AG04450 (cell line): Measurements from ENCODE around the gene TEAD3. TPM values are rescaled to one million over a fixed set of nuclear protein-coding genes. Genes with fewer than 3 reads are reported as not detected.

Experiments used
- CTCF ChIA-PET: fragments of 300-600, 350-600 bp; formaldehyde crosslinking; extraction: SDS; loops from one replicate; lab custom pipeline; 2022; ENCODE audit warnings: antibody characterized with exemption, inconsistent platforms; lab: Charles Lee
- POLR2A ChIA-PET: fragments of 350-600 bp; formaldehyde crosslinking; extraction: SDS; loops from one replicate; lab custom pipeline; 2021; ENCODE audit warnings: antibody characterized with exemption, inconsistent platforms; lab: Yijun Ruan, JAX
- DNase-seq: peaks from one replicate; pipeline ENCODE4 v3.0.0-alpha.2; 2011; ENCODE audit warnings: low read depth, low spot score
- H3K27ac ChIP-seq: one replicate; pipeline ENCODE4 v1.5.1; 2012; ENCODE audit warnings: low read depth, low read length, control low read depth
- H3K27me3 ChIP-seq: one replicate; pipeline ENCODE4 v1.6.0; 2012; ENCODE audit warnings: low read length; ENCODE audit not compliant: control insufficient read depth, insufficient read depth
- H3K4me3 ChIP-seq: 2 replicates; pipeline ENCODE4 v1.5.1; 2011; ENCODE audit warnings: mild to moderate bottlenecking, low read depth, low read length, control low read depth
- H3K9me3 ChIP-seq: 2 replicates; pipeline ENCODE4 v1.5.1; 2012; ENCODE audit warnings: low read length; ENCODE audit not compliant: control insufficient read depth, insufficient read depth
- polyA plus RNA-seq: library from polyadenylated mRNA; depleted of rRNA; stranded (reverse); fragments of >200 nt; gene quantifications from 2 replicates; pipeline ENCODE4 v1.2.3, GENCODE V29; 2011
- TF ChIP-seq, protein P1 (sequence below): IDR thresholded peaks from 2 replicates; pipeline ENCODE4 v1.5.1; 2011; ENCODE audit warnings: low read depth, low read length, control low read depth, inconsistent platforms

The TEAD3 gene
- polyA plus RNA-seq, 1 experiment: 16.6 TPM

DNA sequence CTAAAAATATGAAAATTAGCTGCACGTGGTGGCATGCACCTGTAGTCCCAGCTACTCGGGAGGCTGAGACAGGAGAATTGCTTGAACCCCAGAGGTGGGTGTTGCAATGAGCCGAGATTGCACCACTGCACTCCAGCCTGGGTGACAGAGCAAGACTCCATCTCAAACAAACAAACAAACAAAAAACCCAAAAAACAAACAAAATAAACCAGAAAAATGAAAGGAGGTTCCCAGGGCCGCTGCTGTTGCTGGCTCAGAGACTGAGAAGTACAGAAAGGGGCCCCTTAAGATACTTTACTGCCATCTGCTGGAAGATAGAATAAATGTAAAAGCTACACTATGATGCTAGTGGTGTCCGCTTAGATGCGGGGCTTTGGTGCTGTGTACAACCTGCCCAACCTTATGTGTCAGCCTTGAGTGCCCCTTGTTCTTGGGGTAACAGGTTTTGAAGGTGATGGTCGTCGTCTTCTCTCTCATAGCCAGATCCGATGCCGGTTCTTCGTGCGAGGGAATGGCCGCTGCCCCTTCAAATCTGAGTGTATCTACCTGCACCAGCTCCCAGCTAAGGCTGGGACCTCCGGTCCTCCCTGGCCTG lies 47.5 kb downstream of the TEAD3 start:
- Histone ChIP-seq H3K27ac (no peak overlapping the region), H3K4me3 (no peak overlapping the region), H3K27me3 (no peaks in the 10 kb centered on the region), H3K9me3 (no peaks in the 10 kb centered on the region; the same call in 1 of the 2 replicates)
- ChIA-PET CTCF (interaction anchor here (0.6 to 9.4 kb wide), 25 partner anchors 9 to 244 kb away, joined by 3 to 201 read pairs (median 3); partner anchors contain the start of gene PPARD), POLR2A (interaction anchor here (0.7 to 1.3 kb wide), 6 partner anchors 22 to 236 kb away, joined by 3 to 8 read pairs (median 4); partner anchors contain the start of genes PPARD, SCUBE3 and ZNF76)
- TF ChIP-seq, protein P1, sequence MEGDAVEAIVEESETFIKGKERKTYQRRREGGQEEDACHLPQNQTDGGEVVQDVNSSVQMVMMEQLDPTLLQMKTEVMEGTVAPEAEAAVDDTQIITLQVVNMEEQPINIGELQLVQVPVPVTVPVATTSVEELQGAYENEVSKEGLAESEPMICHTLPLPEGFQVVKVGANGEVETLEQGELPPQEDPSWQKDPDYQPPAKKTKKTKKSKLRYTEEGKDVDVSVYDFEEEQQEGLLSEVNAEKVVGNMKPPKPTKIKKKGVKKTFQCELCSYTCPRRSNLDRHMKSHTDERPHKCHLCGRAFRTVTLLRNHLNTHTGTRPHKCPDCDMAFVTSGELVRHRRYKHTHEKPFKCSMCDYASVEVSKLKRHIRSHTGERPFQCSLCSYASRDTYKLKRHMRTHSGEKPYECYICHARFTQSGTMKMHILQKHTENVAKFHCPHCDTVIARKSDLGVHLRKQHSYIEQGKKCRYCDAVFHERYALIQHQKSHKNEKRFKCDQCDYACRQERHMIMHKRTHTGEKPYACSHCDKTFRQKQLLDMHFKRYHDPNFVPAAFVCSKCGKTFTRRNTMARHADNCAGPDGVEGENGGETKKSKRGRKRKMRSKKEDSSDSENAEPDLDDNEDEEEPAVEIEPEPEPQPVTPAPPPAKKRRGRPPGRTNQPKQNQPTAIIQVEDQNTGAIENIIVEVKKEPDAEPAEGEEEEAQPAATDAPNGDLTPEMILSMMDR: peak; percentile 77
- peak; percentile 39 for DNase-seq

DNA sequence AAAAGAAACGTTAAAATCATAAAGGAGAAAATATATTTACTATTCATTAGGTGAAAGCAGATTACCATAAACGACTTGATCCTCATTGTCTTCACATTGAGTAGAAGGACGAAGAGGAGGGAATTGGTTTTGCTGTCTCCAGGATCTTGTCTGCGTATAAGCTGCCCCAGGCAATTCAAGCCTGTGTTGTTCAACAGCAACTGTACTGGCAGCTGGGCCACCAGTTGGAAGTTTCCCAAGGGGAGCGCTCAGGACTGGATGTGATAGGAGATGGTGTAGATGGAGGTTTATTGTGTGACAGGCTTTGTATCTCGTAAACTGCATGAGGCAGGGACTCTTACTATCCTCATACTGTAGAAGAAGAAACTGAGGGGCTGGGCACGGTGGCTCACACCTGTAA lies 48.7 kb downstream of the TEAD3 start:
- TF ChIP-seq, protein P1: no peak
- H3K27me3 ChIP-seq: no peaks in the 10 kb centered on the region
- H3K9me3 ChIP-seq: no peaks in the 10 kb centered on the region; the same call in 1 of the 2 replicates
- POLR2A ChIA-PET: interaction anchor here (0.6 kb wide), 1 partner anchor 27 kb away, joined by 3 read pairs; no protein-coding TSS in a partner anchor
- H3K27ac ChIP-seq: no peak overlapping the region
- no peak for DNase-seq
- CTCF ChIA-PET: interaction anchor here (0.7 to 9.4 kb wide), 7 partner anchors 9 to 120 kb away, joined by 3 to 201 read pairs (median 5); partner anchors contain the start of gene PPARD
- no peak overlapping the region for H3K4me3 ChIP-seq

DNA sequence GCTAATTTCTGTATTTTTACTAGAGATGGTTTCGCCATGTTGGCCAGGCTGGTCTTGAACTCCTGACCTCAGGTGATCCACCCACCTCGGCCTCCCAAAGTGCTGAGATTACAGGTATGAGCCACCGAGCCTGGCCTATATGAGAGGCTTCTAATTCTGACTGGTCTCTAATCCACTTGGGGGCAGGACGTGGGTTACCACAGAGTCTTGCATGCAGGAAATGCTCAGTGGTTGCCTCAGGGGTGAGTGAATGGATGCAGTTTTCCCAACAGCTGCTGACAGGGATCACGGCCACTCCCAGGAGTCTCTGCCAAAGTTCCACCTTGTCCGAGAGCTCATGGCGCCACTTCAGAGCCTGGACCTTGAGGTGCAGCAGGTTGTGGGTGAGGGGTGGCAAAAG lies 51.2 kb downstream of the TEAD3 start:
- no peak for DNase-seq
- H3K4me3 ChIP-seq: no peak overlapping the region
- TF ChIP-seq, protein P1: no peak
- ChIA-PET CTCF (interaction anchor here (6.1 kb wide), 1 partner anchor 26 kb away, joined by 73 read pairs; no protein-coding TSS in a partner anchor), POLR2A (no interaction called here)
- no peaks in the 10 kb centered on the region for H3K27me3 ChIP-seq
- no peaks in the 10 kb centered on the region for H3K9me3 ChIP-seq
- no peak overlapping the region for H3K27ac ChIP-seq

DNA sequence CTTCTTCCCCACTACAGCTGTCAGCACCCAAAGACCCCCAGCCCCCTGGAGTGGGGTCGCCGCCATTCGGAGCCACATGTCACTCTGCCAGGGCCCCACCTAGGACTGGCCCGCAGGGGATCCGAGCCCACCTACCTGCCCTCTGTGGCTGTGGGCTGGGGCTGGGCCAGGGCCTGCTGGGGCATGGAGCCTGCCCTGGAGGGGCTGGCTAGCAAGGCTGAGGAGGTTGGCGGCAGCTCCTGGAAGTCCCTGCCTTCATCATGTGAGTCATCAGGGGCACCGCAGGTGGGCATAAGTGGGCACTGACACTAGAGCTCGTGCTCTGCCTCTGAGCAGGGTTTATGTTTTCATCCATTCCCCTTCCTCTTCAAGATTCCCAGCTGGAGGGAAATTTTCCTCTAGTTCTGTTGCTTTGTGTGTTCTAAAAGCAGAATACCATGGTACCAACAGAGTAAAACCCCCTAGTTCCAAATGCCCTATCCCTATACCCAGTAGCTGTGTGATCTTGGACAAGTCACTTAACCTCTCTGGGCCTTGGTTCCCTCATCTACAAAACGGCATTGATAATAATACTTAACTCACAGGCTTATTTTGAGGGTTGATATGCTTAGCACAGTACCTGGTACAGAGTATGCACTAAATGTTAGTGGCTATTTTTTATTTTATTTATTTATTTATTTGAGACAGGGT lies 53.4 kb downstream of the TEAD3 start:
- Histone ChIP-seq H3K27me3 (no peaks in the 10 kb centered on the region), H3K4me3 (no peak overlapping the region), H3K27ac (no peak overlapping the region), H3K9me3 (no peaks in the 10 kb centered on the region)
- DNase-seq: no peak
- POLR2A ChIA-PET: interaction anchor here (1.0 kb wide), 2 partner anchors 16 to 125 kb away, joined by 3 to 5 read pairs; no protein-coding TSS in a partner anchor
- TF ChIP-seq, protein P1: no peak
- CTCF ChIA-PET: interaction anchor here (1.2 to 1.8 kb wide), 3 partner anchors 24 to 102 kb away, joined by 3 to 6 read pairs (median 4); partner anchors contain the start of gene PPARD
